ENCODE results near the gene AKR1C3. TPM values are rescaled to one million over a fixed set of nuclear protein-coding genes. Genes with fewer than 3 reads are reported as not detected.

Gene AKR1C3
- total RNA-seq, 2 experiments from 2014 or later = not detected

DNA sequence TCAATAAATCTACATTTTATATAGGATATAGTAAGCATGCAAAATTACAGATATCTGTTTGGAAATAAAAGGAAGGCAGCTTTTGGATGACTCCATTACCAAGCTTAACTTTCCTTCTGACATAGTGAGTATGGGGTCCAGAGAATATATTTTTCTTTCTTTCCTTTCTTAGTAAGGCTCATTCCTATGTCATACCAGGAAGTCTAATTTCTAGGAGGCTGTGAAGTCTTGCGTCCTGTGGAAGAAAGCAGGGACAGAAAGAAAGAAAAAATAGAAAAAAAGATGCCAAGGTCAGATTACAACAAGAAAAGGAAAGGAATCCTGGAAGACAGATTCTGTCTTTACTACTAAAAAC is 54.4 kb downstream of the AKR1C3 start:
- Histone ChIP-seq H3K4me1 (ENCODE audit: insufficient read depth, low read length, poor library complexity, severe bottlenecking) (no peaks in the 10 kb centered on the region), H2AFZ (ENCODE audit: low read length) (no peak overlapping the region), H3K4me2 (ENCODE audit: low read length) (no peak overlapping the region), H3K79me2 (ENCODE audit: insufficient read depth, low read depth, low read length) (no peaks in the 10 kb centered on the region), H3K4me3 (ENCODE audit: low read depth, low read length, poor library complexity, severe bottlenecking) (no peak overlapping the region), H4K20me1 (ENCODE audit: insufficient read depth, low read length) (no peaks in the 10 kb centered on the region), H3K27ac (ENCODE audit: low read depth, low read length, poor library complexity, severe bottlenecking) (no peak overlapping the region), H3K36me3 (ENCODE audit: insufficient read depth, low read length) (no peaks in the 10 kb centered on the region), H3K9me2 (ENCODE audit: insufficient read depth, low read length) (no peaks in the 10 kb centered on the region), H3K9me3 (ENCODE audit: low read length) (no peaks in the 10 kb centered on the region; the same call in 1 of the 2 replicates)
- TF ChIP-seq CTCF (conservative IDR thresholded peaks at IDR 0.05; ENCODE audit: low read length) = no peak
- TF ChIP-seq EZH2phosphoT487 (IDR thresholded peaks at IDR 0.05; ENCODE audit: borderline replicate concordance, low read depth, low read length) = no peak
- ChIA-PET CTCF (ENCODE audit: unreplicated experiment) (no interaction called here), POLR2A (no interaction called here)
- intact Hi-C loops (cut with micrococcal nuclease; ENCODE audit: unreplicated experiment) = no loop called here
- no peak for DNase-seq (ENCODE audit: low spot score)
- BruUV-seq (replicated peaks) = no TSS peak

DNA sequence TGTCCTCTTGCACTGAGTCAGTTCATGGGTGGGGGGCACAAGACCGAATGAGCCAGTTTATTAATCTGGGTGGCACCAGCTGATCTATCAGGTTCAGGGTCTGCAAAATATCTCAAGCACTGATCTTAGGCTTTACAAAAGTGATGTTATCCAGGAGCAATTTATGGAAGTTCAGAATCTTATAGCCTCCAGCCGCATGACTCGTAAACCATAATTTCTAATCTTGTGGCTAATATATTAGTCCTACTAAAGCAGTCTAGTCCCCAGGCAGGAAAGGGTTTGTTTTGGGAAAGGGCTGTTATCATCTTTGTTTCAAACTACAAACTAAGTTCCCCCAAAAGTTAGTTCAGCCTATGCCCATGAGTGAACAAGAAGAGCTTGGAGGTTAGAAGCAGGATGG is 56.9 kb downstream of the AKR1C3 start:
- no peaks in the 10 kb centered on the region for H3K79me2 ChIP-seq (ENCODE audit: insufficient read depth, low read depth, low read length)
- no peak overlapping the region for H3K4me3 ChIP-seq (ENCODE audit: low read depth, low read length, poor library complexity, severe bottlenecking)
- H4K20me1 ChIP-seq (ENCODE audit: insufficient read depth, low read length) = no peaks in the 10 kb centered on the region
- H3K36me3 ChIP-seq (ENCODE audit: insufficient read depth, low read length) = no peaks in the 10 kb centered on the region
- H3K4me2 ChIP-seq (ENCODE audit: low read length) = no peak overlapping the region
- ChIA-PET CTCF (ENCODE audit: unreplicated experiment) (no interaction called here), POLR2A (no interaction called here)
- no peak for DNase-seq (ENCODE audit: low spot score)
- BruUV-seq (replicated peaks) = no TSS peak
- H3K9me2 ChIP-seq (ENCODE audit: insufficient read depth, low read length) = no peaks in the 10 kb centered on the region
- intact Hi-C loops (cut with micrococcal nuclease; ENCODE audit: unreplicated experiment) = no loop called here
- H3K27ac ChIP-seq (ENCODE audit: low read depth, low read length, poor library complexity, severe bottlenecking) = no peak overlapping the region
- H3K4me1 ChIP-seq (ENCODE audit: insufficient read depth, low read length, poor library complexity, severe bottlenecking) = no peaks in the 10 kb centered on the region
- no peaks in the 10 kb centered on the region; the same call in 1 of the 2 replicates for H3K9me3 ChIP-seq (ENCODE audit: low read length)
- TF ChIP-seq EZH2phosphoT487 (IDR thresholded peaks at IDR 0.05; ENCODE audit: borderline replicate concordance, low read depth, low read length) = no peak
- no peak for TF ChIP-seq CTCF (conservative IDR thresholded peaks at IDR 0.05; ENCODE audit: low read length)
- no peak overlapping the region for H2AFZ ChIP-seq (ENCODE audit: low read length)

DNA sequence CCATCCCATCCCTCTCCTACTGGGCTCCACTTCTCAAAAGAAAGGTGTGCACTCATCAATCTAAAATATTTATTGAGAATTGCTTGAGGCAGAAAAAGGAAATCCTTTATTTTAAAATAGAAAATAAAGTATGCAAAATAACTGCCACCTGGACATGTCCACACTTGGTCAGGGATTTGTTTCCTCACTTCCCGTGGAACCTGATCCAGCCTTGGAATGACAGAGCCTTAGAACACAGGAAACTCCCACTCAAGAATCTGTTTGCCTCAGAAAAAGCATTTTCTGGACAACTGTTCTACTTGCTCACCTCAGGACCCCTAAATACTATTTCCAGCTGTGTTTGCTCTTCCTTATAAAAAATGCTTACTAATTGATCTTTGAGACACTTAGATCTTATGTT is 61.7 kb downstream of the AKR1C3 start:
- Histone ChIP-seq H4K20me1 (ENCODE audit: insufficient read depth, low read length) (no peaks in the 10 kb centered on the region), H3K9me2 (ENCODE audit: insufficient read depth, low read length) (no peaks in the 10 kb centered on the region), H3K4me2 (ENCODE audit: low read length) (no peak overlapping the region), H3K4me3 (ENCODE audit: low read depth, low read length, poor library complexity, severe bottlenecking) (no peak overlapping the region), H3K36me3 (ENCODE audit: insufficient read depth, low read length) (no peaks in the 10 kb centered on the region), H3K9me3 (ENCODE audit: low read length) (no peaks in the 10 kb centered on the region), H2AFZ (ENCODE audit: low read length) (no peak overlapping the region), H3K27ac (ENCODE audit: low read depth, low read length, poor library complexity, severe bottlenecking) (no peak overlapping the region), H3K4me1 (ENCODE audit: insufficient read depth, low read length, poor library complexity, severe bottlenecking) (no peaks in the 10 kb centered on the region), H3K79me2 (ENCODE audit: insufficient read depth, low read depth, low read length) (no peaks in the 10 kb centered on the region)
- POLR2A ChIA-PET = no interaction called here
- no peak for DNase-seq (ENCODE audit: low spot score)
- CTCF ChIA-PET (ENCODE audit: unreplicated experiment) = no interaction called here
- TF ChIP-seq EZH2phosphoT487 (IDR thresholded peaks at IDR 0.05; ENCODE audit: borderline replicate concordance, low read depth, low read length) = no peak
- no peak for TF ChIP-seq CTCF (conservative IDR thresholded peaks at IDR 0.05; ENCODE audit: low read length)
- intact Hi-C loops (cut with micrococcal nuclease; ENCODE audit: unreplicated experiment) = no loop called here
- no TSS peak for BruUV-seq (replicated peaks)

Small RNAs within 50 kb of the gene (small RNA-seq; reads per million reads assigned to genes)
- gene RF00096 = 0.42 reads per million

Other genes with a start within 250 kb of the AKR1C3 start
- gene AKR1C1, start 131.0 kb upstream of the AKR1C3 start, total RNA-seq (2014; rRNA removed; shearing (Covaris generic)) = not detected in 2 replicates
- gene AKR1C1, start 131.0 kb upstream of the AKR1C3 start, total RNA-seq (2022) = not detected in 2 replicates
- not detected in 2 replicates for gene AKR1C2, start 90.6 kb upstream of the AKR1C3 start, total RNA-seq (2014; rRNA removed; shearing (Covaris generic))
- not detected in 2 replicates for gene AKR1C2, start 90.6 kb upstream of the AKR1C3 start, total RNA-seq (2022)
- not detected in 2 replicates for gene AKR1C8, start 90.7 kb downstream of the AKR1C3 start, total RNA-seq (2014; rRNA removed; shearing (Covaris generic))
- gene AKR1C8, start 90.7 kb downstream of the AKR1C3 start, total RNA-seq (2022) = not detected in 2 replicates
- not detected in 2 replicates for gene AKR1C4, start 102.4 kb downstream of the AKR1C3 start, total RNA-seq (2014; rRNA removed; shearing (Covaris generic))
- gene AKR1C4, start 102.4 kb downstream of the AKR1C3 start, total RNA-seq (2022) = not detected in 2 replicates